GM21381 (cell line): ENCODE measurements around the gene ATPAF1.
"Not testable (repeated sequence)": the region's sequence is repeated elsewhere in the genome, so short reads cannot be mapped to it uniquely, and the experiment has no call there.

Experiments
- ATAC-seq: cut with Tn5 transposase; IDR thresholded peaks from one replicate; pipeline ENCODE4 v1.9.1; 2021; ENCODE audit warnings: mild to moderate bottlenecking, moderate library complexity; ENCODE audit not compliant: unreplicated experiment

Gene ATPAF1

GRCh38 chr1:46681333-46682034, 13.3 kb upstream of the ATPAF1 start:
- ATAC-seq: no peak

DNA sequence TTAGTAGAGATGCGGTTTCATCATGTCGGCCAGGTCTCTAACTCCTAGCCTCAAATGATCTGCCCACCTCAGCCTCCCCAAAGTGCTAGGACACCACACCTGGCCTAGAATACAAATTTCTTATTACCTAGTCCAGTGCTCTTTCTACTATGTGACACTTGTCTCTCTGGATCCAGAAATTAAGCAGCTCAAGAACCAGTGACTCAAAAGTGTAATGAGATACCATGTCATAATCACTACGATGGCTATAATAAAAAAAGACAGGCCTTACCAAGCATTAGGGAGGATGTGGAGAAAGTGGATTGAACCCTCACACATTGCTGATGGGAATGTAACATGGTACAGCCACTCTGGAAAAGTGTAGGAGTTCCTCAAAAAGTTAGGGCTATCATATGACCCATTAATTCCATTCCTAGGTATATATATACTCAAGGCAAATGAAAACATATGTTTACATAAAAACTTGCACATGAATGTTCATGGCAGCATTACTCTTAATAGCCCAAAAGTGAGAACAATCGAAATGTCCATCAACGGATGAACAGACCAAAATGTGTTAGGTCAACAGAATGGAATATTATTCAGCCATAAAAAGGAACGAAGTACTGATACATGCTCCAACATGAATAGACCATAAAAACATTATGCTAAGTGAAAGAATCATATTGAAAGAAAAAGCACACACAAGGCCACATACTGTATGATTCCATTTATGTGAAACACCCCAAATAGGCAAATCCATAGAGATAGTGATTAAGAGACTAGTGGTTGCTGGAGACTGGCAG, 11.8 kb upstream of the ATPAF1 start:
- no peak for ATAC-seq

- no peak for ATAC-seq
Measured at GRCh38 chr1:46677339-46677738, 9.2 kb upstream of the ATPAF1 start.

- no peak for ATAC-seq
Measured at GRCh38 chr1:46676531-46676930, 8.4 kb upstream of the ATPAF1 start.

GRCh38 chr1:46675549-46676314, 7.6 kb upstream of the ATPAF1 start:
- peak; percentile 83 for ATAC-seq

DNA sequence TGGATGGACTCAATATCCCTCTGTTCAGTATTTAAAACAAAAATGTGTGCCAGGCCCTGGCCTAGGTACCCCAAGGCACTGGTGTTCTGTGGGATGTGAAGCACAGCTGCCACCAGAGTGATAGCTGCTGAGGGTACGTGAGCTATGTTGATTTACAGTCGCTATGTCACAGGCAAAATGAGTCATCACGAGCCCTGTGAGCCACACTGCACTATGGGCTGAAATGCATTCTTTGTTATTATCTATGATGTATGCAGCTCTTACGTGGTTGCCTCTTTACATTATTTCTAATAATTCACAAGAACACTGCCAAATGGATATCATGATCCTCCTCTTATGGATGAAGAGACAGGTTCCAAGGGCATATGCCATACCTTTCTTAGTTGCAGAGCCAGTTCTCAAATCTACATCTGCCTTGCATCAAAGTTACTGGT, 5.6 kb upstream of the ATPAF1 start:
- no peak for ATAC-seq

GRCh38 chr1:46672696-46673095, 4.5 kb upstream of the ATPAF1 start:
- no peak for ATAC-seq

DNA sequence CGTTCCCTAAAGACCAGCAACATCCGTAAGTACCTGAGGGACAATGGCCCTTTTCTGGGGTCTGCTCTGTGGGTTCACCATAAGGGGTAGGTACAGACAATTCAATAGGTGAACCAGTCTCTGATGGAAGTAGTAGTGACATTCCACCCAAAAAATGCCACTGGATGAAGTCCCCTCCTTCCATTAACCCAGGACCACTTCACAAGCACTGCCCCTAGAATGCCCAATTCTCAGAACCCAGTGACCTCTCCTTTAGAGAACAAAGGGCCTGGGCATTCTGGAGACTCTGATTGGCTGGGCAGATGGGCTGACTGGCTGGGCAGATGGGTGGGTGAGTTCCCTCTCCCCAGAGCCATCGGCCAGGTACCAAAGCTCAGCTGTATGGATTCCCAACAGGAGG, 3.4 kb upstream of the ATPAF1 start, which contains the start of gene TEX38:
TSS of gene TEX38 (plus strand) at position 301 of the 400 bp plus-strand sequence. CDS start at position 382, 81 bp downstream.
- no peak for ATAC-seq

- no peak for ATAC-seq
Measured at GRCh38 chr1:46670134-46670533, 2.0 kb upstream of the ATPAF1 start.

DNA sequence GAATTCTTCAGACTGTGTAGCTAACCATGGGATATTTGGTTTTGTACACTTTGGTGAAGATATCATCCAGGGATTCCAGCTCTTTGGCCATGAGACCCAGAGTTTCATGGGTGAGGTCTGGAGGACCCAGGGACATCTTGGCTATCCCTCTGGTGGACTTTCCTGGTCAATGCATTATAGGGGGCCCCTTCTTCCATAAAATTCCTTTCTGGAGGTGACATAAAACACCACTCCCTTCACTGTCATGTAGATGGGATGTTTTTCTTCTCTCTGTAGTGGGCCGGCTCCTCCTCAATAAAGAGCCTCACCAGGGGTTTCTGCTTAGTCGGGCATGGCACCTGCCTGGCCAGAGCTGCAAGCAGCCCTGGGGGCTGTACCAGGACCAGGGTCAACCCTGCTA, 2.2 kb downstream of the ATPAF1 start:
- no peak for ATAC-seq

DNA sequence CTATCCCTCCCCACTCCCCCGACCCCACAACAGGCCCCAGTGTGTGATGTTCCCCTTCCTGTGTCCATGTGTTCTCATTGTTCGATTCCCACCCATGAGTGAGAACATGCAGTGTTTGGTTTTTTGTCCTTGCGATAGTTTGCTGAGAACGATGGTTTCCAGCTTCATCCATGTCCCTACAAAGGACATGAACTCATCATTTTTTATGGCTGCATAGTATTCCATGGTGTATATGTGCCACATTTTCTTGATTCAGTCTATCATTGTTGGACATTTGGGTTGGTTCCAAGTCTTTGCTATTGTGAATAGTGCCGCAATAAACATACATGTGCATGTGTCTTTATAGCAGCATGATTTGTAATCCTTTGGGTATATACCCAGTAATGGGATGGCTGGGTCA, 5.2 kb downstream of the ATPAF1 start:
- ATAC-seq: not testable (repeated sequence)

DNA sequence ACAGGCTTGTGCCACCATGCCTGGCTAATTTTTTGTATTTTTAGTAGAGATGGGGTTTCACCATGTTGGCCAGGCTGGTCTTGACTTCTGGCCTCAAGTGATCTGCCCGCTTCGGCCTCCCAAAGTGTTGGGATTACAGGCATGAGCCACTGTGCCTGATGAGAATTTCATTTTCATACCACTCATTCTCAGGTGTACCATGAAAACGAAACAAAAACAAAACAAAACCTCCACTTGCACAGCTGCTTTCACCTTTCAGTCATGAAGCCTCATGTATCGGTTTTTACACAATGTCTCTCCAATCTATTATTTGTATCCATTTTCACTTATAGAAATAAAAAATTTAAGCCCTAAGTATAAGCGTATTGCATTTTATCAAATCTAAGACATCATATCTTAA, 8.0 kb downstream of the ATPAF1 start:
- peak; percentile 89 for ATAC-seq

DNA sequence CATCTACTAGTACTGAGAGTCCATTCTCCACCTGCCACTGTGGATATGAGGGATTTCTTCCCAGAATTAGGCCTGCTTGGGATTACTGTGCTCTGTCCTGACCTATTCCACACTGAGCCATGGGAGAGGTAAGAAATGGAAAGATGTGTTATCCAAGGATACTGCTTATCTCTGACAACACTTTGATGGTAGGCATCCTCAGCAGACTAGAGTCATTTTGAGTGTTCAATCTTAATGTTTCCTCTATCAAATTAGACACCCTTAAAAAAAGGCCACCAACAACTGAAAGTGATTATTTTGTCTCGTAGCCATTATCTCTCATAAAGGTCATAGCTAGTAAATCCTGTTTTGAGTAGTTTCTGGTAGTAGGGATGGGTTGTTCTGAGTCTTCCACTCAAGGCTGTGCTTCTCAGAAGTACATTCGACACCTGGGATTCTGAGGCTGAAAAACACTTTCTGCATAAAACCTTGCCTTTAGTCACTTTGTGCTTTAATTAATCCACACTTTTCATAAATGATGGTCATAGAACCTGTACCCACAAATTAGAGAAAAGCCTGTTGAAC, 8.8 kb downstream of the ATPAF1 start:
- no peak for ATAC-seq

GRCh38 chr1:46657775-46658174, 10.4 kb downstream of the ATPAF1 start:
- ATAC-seq: no peak

DNA sequence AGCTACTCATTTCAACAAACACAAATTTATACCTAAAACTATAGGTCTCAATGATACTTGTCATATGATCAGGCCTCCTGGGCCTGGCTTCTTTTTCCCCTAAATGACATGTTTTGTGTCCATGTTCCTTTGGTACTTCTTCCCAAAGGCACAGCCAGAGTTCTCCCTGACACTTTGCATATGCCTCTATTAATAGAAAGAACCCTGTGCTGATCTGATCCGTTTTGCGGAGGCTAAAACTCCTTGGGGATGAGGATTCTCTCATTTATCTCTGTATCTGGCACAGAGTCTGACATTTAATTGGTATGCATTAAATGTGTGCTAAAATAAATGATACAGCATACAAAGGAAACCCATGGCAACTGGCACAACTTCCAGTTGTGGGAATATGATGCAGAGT, 11.5 kb downstream of the ATPAF1 start:
- ATAC-seq: no peak

- ATAC-seq: no peak
Measured at GRCh38 chr1:46655848-46656247, 12.3 kb downstream of the ATPAF1 start.

- not testable (repeated sequence) for ATAC-seq
Measured at GRCh38 chr1:46654698-46655097, 13.5 kb downstream of the ATPAF1 start.

DNA sequence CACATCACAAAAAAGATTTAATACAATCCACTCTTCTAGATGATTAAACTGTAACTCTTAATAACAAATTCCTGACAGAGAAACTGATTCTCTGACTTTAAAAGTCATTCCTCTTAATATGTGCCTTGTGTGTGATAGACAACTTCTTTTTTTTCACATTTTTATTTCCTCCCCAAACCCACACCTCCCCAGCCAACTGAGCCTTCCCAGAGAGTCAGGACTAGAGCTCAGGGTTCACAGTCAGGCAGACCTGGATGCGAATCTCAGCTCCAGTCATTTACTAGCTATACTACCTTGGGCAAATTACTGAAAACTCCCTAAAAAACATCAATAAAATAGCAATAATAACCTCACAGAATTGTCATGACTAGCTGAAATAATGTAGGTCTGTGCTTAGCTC, 14.2 kb downstream of the ATPAF1 start:
- ATAC-seq: no peak

DNA sequence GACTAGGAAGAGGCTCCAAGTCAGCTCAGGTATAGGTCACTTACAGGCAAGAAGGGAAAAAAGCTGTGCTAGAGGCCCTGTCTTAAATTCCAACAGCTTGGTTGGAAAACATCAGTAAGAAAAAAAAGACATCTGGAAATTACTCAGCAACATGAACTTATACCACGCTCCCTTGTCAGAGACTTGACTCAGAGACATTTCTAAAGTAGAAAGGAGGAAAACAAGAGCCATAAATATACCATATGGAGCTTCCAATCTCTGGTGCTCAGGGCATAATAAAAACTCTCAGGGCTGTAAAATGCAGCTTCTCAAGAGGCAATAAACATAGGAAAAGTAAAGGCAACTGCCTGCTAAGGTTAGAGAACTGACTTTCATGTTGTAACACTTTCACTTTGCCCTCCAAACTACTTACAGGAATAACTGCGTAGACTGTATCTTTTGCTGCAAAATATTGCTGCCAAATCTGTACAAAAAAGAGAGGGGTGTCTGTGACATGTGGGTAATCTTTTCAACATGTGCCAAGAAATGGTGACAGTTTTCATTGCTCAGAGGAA, 14.7 kb downstream of the ATPAF1 start:
- no peak for ATAC-seq

DNA sequence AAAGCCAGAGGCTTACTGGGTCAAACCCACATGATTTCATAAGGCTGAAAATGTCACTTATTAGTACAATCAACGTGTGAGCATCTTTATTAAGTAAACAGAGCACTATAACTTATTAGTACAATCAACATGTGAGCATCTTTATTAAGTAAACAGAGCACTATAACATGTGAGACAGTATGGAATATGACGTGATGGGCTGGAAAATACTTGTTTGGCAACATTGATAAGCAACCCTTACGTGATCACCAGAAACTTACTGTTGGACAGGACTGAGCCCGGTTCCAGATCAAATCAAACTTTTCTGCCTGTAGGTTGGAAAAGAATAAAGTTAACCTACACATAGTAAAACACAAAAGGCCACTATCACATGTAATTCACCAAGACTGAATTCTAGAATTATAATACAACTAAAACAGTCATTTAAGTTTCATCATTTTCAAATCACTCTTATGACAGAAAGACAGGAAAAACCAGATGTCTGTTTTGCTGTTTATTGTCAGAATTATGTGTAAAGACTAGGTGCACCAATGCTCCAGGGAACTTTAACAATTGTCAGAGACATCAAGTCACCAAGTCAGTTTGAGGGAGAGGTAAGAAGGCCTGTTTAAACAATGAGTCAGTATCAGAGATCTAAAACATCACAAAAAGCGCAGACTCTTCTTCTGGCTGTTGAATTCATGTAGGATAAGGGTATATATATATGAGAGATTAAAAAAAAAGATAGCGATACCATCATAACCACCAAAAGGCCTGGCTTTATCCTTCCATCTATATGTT, 15.7 kb downstream of the ATPAF1 start:
- ATAC-seq: no peak
